Measurements from ENCODE around the gene CNDP1.

CNDP1 gene

GRCh38 chr18:74569401-74569800 lies 35.1 kb downstream of the CNDP1 start:
- H3K4me3 ChIP-seq = no peak overlapping the region
- no peak overlapping the region for H3K27ac ChIP-seq
- no peak for TF ChIP-seq CTCF (IDR thresholded peaks at IDR 0.05)
- DNase-seq (ENCODE audit: low spot score) = no peak

- TF ChIP-seq CTCF (IDR thresholded peaks at IDR 0.05) = no peak
- Histone ChIP-seq H3K27ac (no peak overlapping the region), H3K4me3 (no peak overlapping the region)
- no peak for DNase-seq (ENCODE audit: low spot score)
Observed at GRCh38 chr18:74570266-74570665, 36.0 kb downstream of the CNDP1 start.

GRCh38 chr18:74571895-74572680 lies 37.8 kb downstream of the CNDP1 start:
- DNase-seq (ENCODE audit: low spot score) = no peak
- Histone ChIP-seq H3K4me3 (no peak overlapping the region), H3K27ac (no peak overlapping the region)
- no peak for TF ChIP-seq CTCF (IDR thresholded peaks at IDR 0.05)

- DNase-seq (ENCODE audit: low spot score) = no peak
- H3K4me3 ChIP-seq = no peak overlapping the region
- no peak for TF ChIP-seq CTCF (IDR thresholded peaks at IDR 0.05)
- H3K27ac ChIP-seq = no peak overlapping the region
Observed at GRCh38 chr18:74573053-74573452, 38.8 kb downstream of the CNDP1 start.

GRCh38 chr18:74574916-74575315 lies 40.6 kb downstream of the CNDP1 start:
- no peak for TF ChIP-seq CTCF (IDR thresholded peaks at IDR 0.05)
- H3K27ac ChIP-seq = no peak overlapping the region
- no peak for DNase-seq (ENCODE audit: low spot score)
- no peak overlapping the region for H3K4me3 ChIP-seq

GRCh38 chr18:74577019-74577418 lies 42.7 kb downstream of the CNDP1 start:
- Histone ChIP-seq H3K4me3 (no peak overlapping the region), H3K27ac (no peak overlapping the region)
- DNase-seq (ENCODE audit: low spot score) = no peak
- no peak for TF ChIP-seq CTCF (IDR thresholded peaks at IDR 0.05)

GRCh38 chr18:74579496-74580065 lies 45.3 kb downstream of the CNDP1 start:
- Histone ChIP-seq H3K4me3 (no peak overlapping the region), H3K27ac (no peak overlapping the region)
- no peak for TF ChIP-seq CTCF (IDR thresholded peaks at IDR 0.05)
- DNase-seq (ENCODE audit: low spot score) = no peak

Measured in coronary artery (tissue), 2 donors.